H1 (cell line): Measurements from ENCODE around the gene TRIM38. TPM values are rescaled to one million over a fixed set of nuclear protein-coding genes. Genes with fewer than 3 reads are reported as not detected.
"Not testable (repeated sequence)": the region's sequence is repeated elsewhere in the genome, so short reads cannot be mapped to it uniquely, and the experiment has no call there.

Source experiments
- CTCF ChIA-PET: fragments of 300-600 bp; sonication (Branson Sonifier 250); formaldehyde crosslinking; loops from one replicate; lab custom pipeline; 2021; ENCODE audit not compliant: partially characterized antibody; lab: Charles Lee
- POLR2A ChIA-PET: fragments of 300-600 bp; sonication (Branson Sonifier 250); formaldehyde crosslinking; loops from one replicate; lab custom pipeline; 2021; ENCODE audit warnings: inconsistent platforms; ENCODE audit not compliant: partially characterized antibody; lab: Charles Lee
- DNase-seq, 2 experiments: peaks; one replicate each; pipeline versions ENCODE4 v3.0.0 to v3.0.0-alpha.2; 2010 to 2022; ENCODE audit warnings: low spot score in 2 of 2, low read depth in 1 of 2, mixed read lengths in 1 of 2
- FAIRE-seq: peaks from 2 replicates; lab custom pipeline; 2011; peaks lifted over from hg19 to GRCh38; lab: Jason Lieb, UNC
- H2AFZ ChIP-seq: 2 replicates; pipeline ENCODE4 v1.8.1; 2012; ENCODE audit warnings: low read length, inconsistent platforms
- H2AK5ac ChIP-seq: 2 replicates; pipeline ENCODE4 v1.6.1; 2013; ENCODE audit warnings: low read depth, low read length
- H2BK120ac ChIP-seq: replicated peaks from 2 replicates; pipeline ENCODE3; 2013; ENCODE audit warnings: low read depth, low read length, inconsistent platforms
- H2BK12ac ChIP-seq: 2 replicates; pipeline ENCODE4 v1.6.1; 2013; ENCODE audit warnings: low read depth, low read length
- H2BK15ac ChIP-seq: 2 replicates; pipeline ENCODE4 v1.6.1; 2013; ENCODE audit warnings: low read length
- H2BK20ac ChIP-seq: 2 replicates; pipeline ENCODE4 v1.6.1; 2013; ENCODE audit warnings: low read length
- H2BK5ac ChIP-seq: 2 replicates; pipeline ENCODE4 v1.6.1; 2013; ENCODE audit warnings: low read depth, low read length
- H3K14ac ChIP-seq: 2 replicates; pipeline ENCODE4 v1.6.1; 2013; ENCODE audit warnings: inconsistent platforms; ENCODE audit not compliant: insufficient read length
- H3K18ac ChIP-seq: 2 replicates; pipeline ENCODE4 v1.6.1; 2013; ENCODE audit warnings: low read length; ENCODE audit errors: extremely low read depth
- H3K23ac ChIP-seq: 2 replicates; pipeline ENCODE4 v1.6.1; 2013; ENCODE audit warnings: inconsistent platforms; ENCODE audit not compliant: insufficient read length
- H3K23me2 ChIP-seq: 2 replicates; pipeline ENCODE4 v1.6.1; 2013; ENCODE audit warnings: low read depth, low read length
- H3K27ac ChIP-seq: 2 replicates; pipeline ENCODE4 v1.6.1; 2011; ENCODE audit warnings: low read depth, low read length, inconsistent platforms
- H3K27me3 ChIP-seq, 4 experiments: replicated peaks in 1 of 4; 1 replicate in 1 of 4; 2 replicates in 3 of 4; pipeline versions ENCODE4 v1.6.1 to v1.8.1; 2011 to 2013; ENCODE audit warnings: low read length in 3 of 4, mild to moderate bottlenecking in 3 of 4, inconsistent platforms in 2 of 4, mixed read lengths in 2 of 4, moderate library complexity in 1 of 4; ENCODE audit not compliant: control insufficient read depth in 3 of 4, insufficient read depth in 3 of 4; ENCODE audit errors: extremely low read depth in 1 of 4
- H3K36me3 ChIP-seq, 4 experiments: 2 replicates each; pipeline versions ENCODE4 v1.6.1 to v1.8.1; 2011 to 2013; ENCODE audit warnings: mild to moderate bottlenecking in 4 of 4, low read length in 3 of 4, moderate library complexity in 2 of 4, control low read depth in 1 of 4, inconsistent platforms in 1 of 4; ENCODE audit not compliant: insufficient read depth in 4 of 4, control insufficient read depth in 2 of 4
- H3K4ac ChIP-seq: replicated peaks from 2 replicates; pipeline ENCODE3; 2013; ENCODE audit warnings: low read length, low read depth, mixed read lengths, inconsistent platforms; ENCODE audit not compliant: insufficient read length
- H3K4me1 ChIP-seq, 4 experiments: replicated peaks in 1 of 4; 1 replicate in 1 of 4; 2 replicates in 3 of 4; pipeline versions ENCODE4 v1.6.1 to v1.8.1; 2011 to 2013; ENCODE audit warnings: low read length in 3 of 4, inconsistent platforms in 2 of 4, mixed read lengths in 1 of 4; ENCODE audit not compliant: insufficient read depth in 4 of 4, control insufficient read depth in 3 of 4
- H3K4me2 ChIP-seq, 2 experiments: 2 replicates each; pipeline versions ENCODE4 v1.6.1 to v1.8.1; 2011 to 2013; ENCODE audit warnings: low read depth in 2 of 2, low read length in 2 of 2, control low read depth in 1 of 2, inconsistent platforms in 1 of 2, mild to moderate bottlenecking in 1 of 2; ENCODE audit not compliant: insufficient read depth in 1 of 2
- H3K4me3 ChIP-seq, 4 experiments: fragments of 200-600, 300-600 bp in 1 of 4; sonication (generic), shearing (Covaris generic), sonication (Bioruptor Twin) in 1 of 4; 2 replicates each; pipeline versions ENCODE4 v1.5.1 to v1.8.1; 2011 to 2016; ENCODE audit warnings: low read length in 4 of 4, low read depth in 3 of 4, control low read depth in 2 of 4, inconsistent platforms in 2 of 4, mild to moderate bottlenecking in 2 of 4, mixed read lengths in 1 of 4, moderate library complexity in 1 of 4; ENCODE audit not compliant: insufficient read depth in 2 of 4; ENCODE audit errors: extremely low read depth in 1 of 4
- H3K56ac ChIP-seq: replicated peaks from 2 replicates; pipeline ENCODE3; 2013; ENCODE audit warnings: low read depth, mild to moderate bottlenecking, mixed read lengths, low read length, inconsistent platforms; ENCODE audit not compliant: insufficient read length
- H3K79me1 ChIP-seq: 2 replicates; pipeline ENCODE4 v1.6.1; 2013; ENCODE audit warnings: low read depth, low read length, control low read depth
- H3K79me2 ChIP-seq, 2 experiments: 2 replicates each; pipeline versions ENCODE4 v1.6.1 to v1.8.1; 2012 to 2013; ENCODE audit warnings: low read length in 2 of 2, mild to moderate bottlenecking in 2 of 2, inconsistent platforms in 1 of 2; ENCODE audit not compliant: insufficient read depth in 2 of 2, control insufficient read depth in 1 of 2
- H3K9ac ChIP-seq, 4 experiments: replicated peaks in 1 of 4; 1 replicate in 1 of 4; 2 replicates in 3 of 4; pipeline versions ENCODE4 v1.6.1 to v1.8.1; 2011 to 2013; ENCODE audit warnings: low read depth in 3 of 4, low read length in 3 of 4, control low read depth in 2 of 4, mild to moderate bottlenecking in 2 of 4, moderate library complexity in 2 of 4, inconsistent platforms in 1 of 4; ENCODE audit errors: extremely low read depth in 1 of 4
- H3K9me3 ChIP-seq, 2 experiments: 2 replicates each; pipeline versions ENCODE4 v1.6.1 to v1.8.1; 2012 to 2013; ENCODE audit warnings: mild to moderate bottlenecking in 2 of 2, moderate library complexity in 2 of 2, control low read depth in 1 of 2, inconsistent platforms in 1 of 2, low read depth in 1 of 2, low read length in 1 of 2, mixed read lengths in 1 of 2; ENCODE audit not compliant: insufficient read depth in 2 of 2
- H4K20me1 ChIP-seq, 2 experiments: replicated peaks in 1 of 2; 2 replicates each; pipeline versions ENCODE3 to v1.8.1; 2011 to 2013; ENCODE audit warnings: inconsistent platforms in 2 of 2, low read length in 2 of 2, mild to moderate bottlenecking in 1 of 2; ENCODE audit not compliant: insufficient read depth in 2 of 2, control insufficient read depth in 1 of 2
- H4K5ac ChIP-seq: 2 replicates; pipeline ENCODE4 v1.6.1; 2013; ENCODE audit warnings: low read length, low read depth, mixed read lengths, inconsistent platforms; ENCODE audit not compliant: insufficient read length
- H4K8ac ChIP-seq: 2 replicates; pipeline ENCODE4 v1.8.0; 2013; ENCODE audit warnings: mild to moderate bottlenecking, moderate library complexity, low read length, inconsistent platforms; ENCODE audit not compliant: insufficient read depth; ENCODE audit errors: extremely low read depth
- H4K91ac ChIP-seq: replicated peaks from 2 replicates; pipeline ENCODE3; 2013; ENCODE audit warnings: low read length, mixed read lengths, inconsistent platforms; ENCODE audit not compliant: insufficient read length
- WGBS, 2 experiments: shearing (Covaris generic) in 1 of 2; methylation state at CpG; one replicate each; pipeline versions ENCODE4 v1.1.6 to v1.1.7; 2013 to 2015; ENCODE audit warnings: low lambda C conversion rate in 2 of 2, mixed read lengths in 2 of 2, inconsistent platforms in 1 of 2, low coverage in 1 of 2, missing lambda C conversion rate in 1 of 2; ENCODE audit not compliant: insufficient replicate concordance in 2 of 2, insufficient coverage in 1 of 2, insufficient read length in 1 of 2; ENCODE audit errors: extremely low coverage in 1 of 2, missing lambda C conversion rate in 1 of 2; 5-methylcytosine and 5-hydroxymethylcytosine counted together
- polyA plus RNA-seq, 7 experiments: library from polyadenylated mRNA; depleted of rRNA in 3 of 7; stranded (reverse) in 5 of 7; unstranded in 2 of 7; fragments of >200 nt in 5 of 7; fragments of 200-250 nt in 2 of 7; gene quantifications; 1 replicate in 5 of 7; 2 replicates in 1 of 7; 4 replicates in 1 of 7; pipeline versions ENCODE4 v1.2.1 to v1.2.3, GENCODE V29; 2011 to 2013; ENCODE audit warnings: missing spikeins in 2 of 7, mixed read lengths in 2 of 7
- total RNA-seq: library from RNA; stranded (reverse); fragmentation: NEBNext Ultra II Directional; extraction: Animal tissue kit (Norgen Biotek cat#: 25700); gene quantifications from 2 replicates; pipeline ENCODE4 v1.2.1, GENCODE V29; 2021

The TRIM38 gene
- total and polyA plus RNA-seq, 2 of the 8 experiments (the other 6 are each of a cell fraction or from before 2014, with no cell fraction given) = 0.43 to 0.56 TPM

DNA sequence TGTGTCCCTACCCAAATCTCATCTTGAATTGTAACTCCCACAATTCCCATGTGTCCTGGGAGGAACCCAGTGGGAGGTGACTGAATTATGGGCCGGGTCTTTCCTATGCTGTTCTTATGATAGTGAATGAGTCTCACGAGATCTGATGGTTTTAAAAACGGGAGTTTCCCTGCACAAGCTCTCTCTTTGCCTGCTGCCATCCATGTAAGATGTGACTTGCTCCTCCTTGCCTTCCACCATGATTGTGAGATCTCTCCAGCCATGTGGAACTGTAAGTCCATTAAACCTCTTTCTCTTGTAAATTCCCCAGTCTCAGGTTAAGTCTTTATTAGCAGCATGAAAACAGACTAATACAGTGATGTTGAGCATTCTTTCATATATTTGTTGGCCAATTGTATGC, 16.9 kb upstream of the TRIM38 start:
- not testable (repeated sequence) for H3K14ac ChIP-seq
- 93% methylated on average over 3 of the region's 3 CpGs; no CpG with 5 or more reads in 1 of the 2 experiments for WGBS, 2 experiments

More for the DNA sequence above, 16.9 kb upstream of the TRIM38 start:
- H2BK120ac ChIP-seq, POLR2A ChIA-PET, H3K4me1 ChIP-seq, H3K18ac ChIP-seq, H4K8ac ChIP-seq, H4K5ac ChIP-seq, H4K91ac ChIP-seq, DNase-seq, H2BK15ac ChIP-seq, H3K9me3 ChIP-seq, H3K23ac ChIP-seq, H4K20me1 ChIP-seq, H3K27me3 ChIP-seq, H3K79me1 ChIP-seq, H3K4me2 ChIP-seq, H3K56ac ChIP-seq, H2BK5ac ChIP-seq, H3K36me3 ChIP-seq, H3K79me2 ChIP-seq, H2BK12ac ChIP-seq, H3K27ac ChIP-seq, H3K4me3 ChIP-seq, H3K23me2 ChIP-seq, CTCF ChIA-PET, FAIRE-seq, H2AK5ac ChIP-seq, H3K4ac ChIP-seq, H2AFZ ChIP-seq, H3K9ac ChIP-seq, H2BK20ac ChIP-seq: not testable (repeated sequence)
